Measurements from ENCODE around the gene TNFRSF1A. TPM values are rescaled to one million over a fixed set of nuclear protein-coding genes. Genes with fewer than 3 reads are reported as not detected.

TNFRSF1A gene
- total RNA-seq, 2 donors from 2014 or later = 91.1 to 168 TPM

GRCh38 chr12:6374028-6374785 lies 32.3 kb upstream of the TNFRSF1A start:
- TF ChIP-seq POLR2AphosphoS5 (IDR thresholded peaks at IDR 0.05) (no peak), POLR2A (IDR thresholded peaks at IDR 0.05) (peak; percentile 9), CTCF (IDR thresholded peaks at IDR 0.05) (no peak)
- Histone ChIP-seq H3K27me3 (replicated peaks; ENCODE audit: insufficient read depth) (no peaks in the 10 kb centered on the region), H3K9me3 (no peaks in the 10 kb centered on the region), H3K4me3 (peak overlapping the region; percentile 14 to 28), H3K27ac (peak overlapping the region; percentile 83 to 87), H3K4me1 (replicated peaks) (peaks cover 52% of the 10 kb centered on the region), H3K36me3 (no peaks in the 10 kb centered on the region)
- intact Hi-C loops (cut with DNase I) = no loop called here
- 85% methylated on average over 15 of the region's 24 CpGs for WGBS
- no peak for DNase-seq (ENCODE audit: low spot score)

GRCh38 chr12:6373022-6373787 lies 31.3 kb upstream of the TNFRSF1A start:
- no peak for TF ChIP-seq POLR2AphosphoS5 (IDR thresholded peaks at IDR 0.05)
- no peak for TF ChIP-seq POLR2A (IDR thresholded peaks at IDR 0.05)
- no peak for TF ChIP-seq CTCF (IDR thresholded peaks at IDR 0.05)
- peak overlapping the region; percentile 14 to 28 for H3K4me3 ChIP-seq
- H3K27ac ChIP-seq = peak overlapping the region; percentile 83 to 87
- H3K9me3 ChIP-seq = no peaks in the 10 kb centered on the region
- 39% methylated on average over 14 of the region's 14 CpGs for whole genome bisulfite sequencing
- no peaks in the 10 kb centered on the region for H3K27me3 ChIP-seq (replicated peaks; ENCODE audit: insufficient read depth)
- intact Hi-C loops (cut with DNase I) = no loop called here
- no peaks in the 10 kb centered on the region for H3K36me3 ChIP-seq
- peaks cover 52% of the 10 kb centered on the region for H3K4me1 ChIP-seq (replicated peaks)
- DNase-seq (ENCODE audit: low spot score) = no peak

- peak; percentile 67 for DNase-seq (ENCODE audit: low spot score)
- TF ChIP-seq POLR2AphosphoS5 (IDR thresholded peaks at IDR 0.05) (peak; percentile 87), POLR2A (IDR thresholded peaks at IDR 0.05) (peak; percentile 41), CTCF (IDR thresholded peaks at IDR 0.05) (no peak)
- peaks cover 52% of the 10 kb centered on the region for H3K4me1 ChIP-seq (replicated peaks)
These were observed 30.6 kb upstream of the TNFRSF1A start for GRCh38 chr12:6372403-6373003.

GRCh38 chr12:6370994-6371754 lies 29.3 kb upstream of the TNFRSF1A start:
- intact Hi-C loops (cut with DNase I) = no loop called here
- Histone ChIP-seq H3K27ac (peak overlapping the region; percentile 83 to 87), H3K36me3 (no peaks in the 10 kb centered on the region), H3K27me3 (replicated peaks; ENCODE audit: insufficient read depth) (no peaks in the 10 kb centered on the region), H3K9me3 (no peaks in the 10 kb centered on the region), H3K4me1 (replicated peaks) (peaks cover 39% of the 10 kb centered on the region), H3K4me3 (peak overlapping the region in 1 of 2 donors; percentile 17)
- TF ChIP-seq POLR2A (IDR thresholded peaks at IDR 0.05) = peak; percentile 91
- peak; percentile 94 for TF ChIP-seq POLR2AphosphoS5 (IDR thresholded peaks at IDR 0.05)
- TF ChIP-seq CTCF (IDR thresholded peaks at IDR 0.05) = peak in 2 of 4 experiments; percentile 45 to 47
- DNase-seq (ENCODE audit: low spot score) = peak; percentile 92
- WGBS = 18% methylated on average over 15 of the region's 15 CpGs

More at GRCh38 chr12:6372403-6373003, 30.6 kb upstream of the TNFRSF1A start:
- no peaks in the 10 kb centered on the region for H3K36me3 ChIP-seq
- H3K4me3 ChIP-seq = peak overlapping the region; percentile 14 to 28
- no peaks in the 10 kb centered on the region for H3K27me3 ChIP-seq (replicated peaks; ENCODE audit: insufficient read depth)
- H3K9me3 ChIP-seq = no peaks in the 10 kb centered on the region
- H3K27ac ChIP-seq = peak overlapping the region; percentile 83 to 87
- intact Hi-C loops (cut with DNase I) = no loop called here
- WGBS = 14% methylated on average over 8 of the region's 8 CpGs
